Panc1 (cell line): ENCODE results near the gene EFTUD2. TPM values are rescaled to one million over a fixed set of nuclear protein-coding genes. Genes with fewer than 3 reads are reported as not detected.

Experiments
- ATAC-seq: fragments of 200-7000 bp; cut with Tn5 transposase; 2 replicates; pipeline ENCODE4 v1.9.1; 2020; ENCODE audit warnings: mild to moderate bottlenecking, moderate library complexity
- BruUV-seq: library from RNA; stranded (reverse); fragments of 400-500 nt; replicated peaks from 2 replicates; lab custom pipeline; 2021; lab: Mats Ljungman, UMichigan
- CTCF ChIA-PET: fragments of 300-600 bp; sonication (Branson Sonifier 250); formaldehyde crosslinking; loops from one replicate; lab custom pipeline; 2022; ENCODE audit warnings: antibody characterized with exemption; lab: Charles Lee
- POLR2A ChIA-PET: fragments of 300-600 bp; sonication (Branson Sonifier 250); formaldehyde crosslinking; loops from one replicate; lab custom pipeline; 2022; ENCODE audit warnings: antibody characterized with exemption; lab: Charles Lee
- DNase-seq: peaks from one replicate; pipeline ENCODE4 v3.0.0-alpha.2; 2010; ENCODE audit warnings: low read depth, low spot score
- H3K27ac ChIP-seq: 2 replicates; pipeline ENCODE4 v1.5.1; 2011; ENCODE audit warnings: mild to moderate bottlenecking, low read length, inconsistent platforms
- H3K27me3 ChIP-seq: fragments of 200-500 bp; sonication (Bioruptor generic); 2 replicates; pipeline ENCODE4 v1.6.0; 2014; ENCODE audit warnings: low read length, inconsistent platforms; ENCODE audit not compliant: control insufficient read depth, insufficient read depth
- H3K36me3 ChIP-seq: fragments of 200-500 bp; sonication (Bioruptor generic); 2 replicates; pipeline ENCODE4 v1.5.1; 2014; ENCODE audit warnings: inconsistent platforms, mild to moderate bottlenecking, low read length, moderate library complexity; ENCODE audit not compliant: control insufficient read depth, insufficient read depth
- H3K4me1 ChIP-seq: 2 replicates; pipeline ENCODE4 v1.5.1; 2011; ENCODE audit warnings: inconsistent platforms, mild to moderate bottlenecking, low read length, moderate library complexity; ENCODE audit not compliant: control insufficient read depth, insufficient read depth
- H3K4me3 ChIP-seq, 2 experiments: 2 replicates each; pipeline ENCODE4 v1.5.1; 2011 to 2012; ENCODE audit warnings: low read depth in 2 of 2, low read length in 2 of 2, mild to moderate bottlenecking in 2 of 2, inconsistent platforms in 1 of 2, moderate library complexity in 1 of 2
- H3K9me3 ChIP-seq: fragments of 200-500 bp; sonication (Bioruptor generic); 2 replicates; pipeline ENCODE4 v1.5.1; 2014; ENCODE audit warnings: low read depth, mild to moderate bottlenecking, inconsistent platforms, low read length, moderate library complexity; ENCODE audit not compliant: control insufficient read depth, insufficient read depth
- POLR2AphosphoS5 ChIP-seq: IDR thresholded peaks from 2 replicates; pipeline ENCODE4 v1.6.1; 2012; ENCODE audit warnings: mild to moderate bottlenecking, low read depth, low read length, moderate library complexity
- SIN3A ChIP-seq: IDR thresholded peaks from 2 replicates; pipeline ENCODE4 v1.6.1; 2012; ENCODE audit warnings: low read depth, mild to moderate bottlenecking, low read length, moderate library complexity, borderline replicate concordance; ENCODE audit not compliant: insufficient read depth
- TCF7L2 ChIP-seq: IDR thresholded peaks from 2 replicates; pipeline ENCODE4 v1.6.1; 2011; ENCODE audit warnings: mild to moderate bottlenecking, low read depth, low read length, inconsistent platforms
- in situ Hi-C: cut with HindIII; loops from 2 replicates; pipeline ENCODE4 v1.10.0; 2016; ENCODE audit warnings: low sequenced_read_pairs, low pct_unique_long_range_greater_than_20kb
- intact Hi-C: fragments of 100-400 bp; cut with micrococcal nuclease; formaldehyde crosslinking; loops from one replicate; pipeline ENCODE4 v1.10.0; 2022; ENCODE audit not compliant: unreplicated experiment
- total RNA-seq: library from RNA; stranded (reverse); gene quantifications from one replicate; pipeline ENCODE4 v1.2.1, GENCODE V29; 2021; ENCODE audit not compliant: unreplicated experiment
- TF ChIP-seq, protein P1 (sequence below), 2 experiments: IDR thresholded peaks; 2 replicates each; pipeline ENCODE4 v1.6.1; 2011 to 2012; ENCODE audit warnings: low read depth in 2 of 2, control low read depth in 1 of 2, low read length in 1 of 2, mild to moderate bottlenecking in 1 of 2, moderate library complexity in 1 of 2; ENCODE audit not compliant: insufficient read depth in 1 of 2
- TF ChIP-seq, protein P2 (sequence below): fragments of 450-650 bp; IDR thresholded peaks from 2 replicates; pipeline ENCODE4 v1.5.1; 2017; ENCODE audit warnings: mild to moderate bottlenecking

The EFTUD2 gene
- total RNA-seq, 1 experiment from 2014 or later, result 98.0 TPM

DNA sequence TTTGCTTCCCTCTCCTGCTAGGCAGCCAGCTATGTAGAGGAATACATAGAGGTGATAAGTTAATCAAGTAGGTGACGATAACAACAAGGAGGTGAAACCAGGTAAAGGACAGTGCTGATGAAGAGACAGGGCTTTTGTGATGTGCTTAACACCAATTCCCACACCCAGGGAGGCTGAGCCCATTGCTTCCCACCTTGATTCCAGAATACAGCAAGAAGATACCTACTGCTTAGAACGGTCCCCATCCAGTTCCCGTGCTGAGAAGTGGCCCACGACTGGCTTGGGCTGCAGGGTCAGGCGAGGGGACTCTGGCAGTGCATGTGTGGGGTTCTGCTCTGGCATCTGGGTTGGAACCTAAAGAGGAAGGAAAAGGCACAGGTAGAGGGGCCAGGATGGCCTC, 32.1 kb upstream of the EFTUD2 start:
- H3K4me3 ChIP-seq, result no peak overlapping the region
- peaks cover 2% of the 10 kb centered on the region; the same call in 1 of the 2 replicates for H3K36me3 ChIP-seq
- ChIA-PET CTCF (no interaction called here), POLR2A (no interaction called here)
- no peak for TF ChIP-seq TCF7L2
- no peak for TF ChIP-seq POLR2AphosphoS5
- TF ChIP-seq SIN3A, result no peak
- TF ChIP-seq, protein P1, sequence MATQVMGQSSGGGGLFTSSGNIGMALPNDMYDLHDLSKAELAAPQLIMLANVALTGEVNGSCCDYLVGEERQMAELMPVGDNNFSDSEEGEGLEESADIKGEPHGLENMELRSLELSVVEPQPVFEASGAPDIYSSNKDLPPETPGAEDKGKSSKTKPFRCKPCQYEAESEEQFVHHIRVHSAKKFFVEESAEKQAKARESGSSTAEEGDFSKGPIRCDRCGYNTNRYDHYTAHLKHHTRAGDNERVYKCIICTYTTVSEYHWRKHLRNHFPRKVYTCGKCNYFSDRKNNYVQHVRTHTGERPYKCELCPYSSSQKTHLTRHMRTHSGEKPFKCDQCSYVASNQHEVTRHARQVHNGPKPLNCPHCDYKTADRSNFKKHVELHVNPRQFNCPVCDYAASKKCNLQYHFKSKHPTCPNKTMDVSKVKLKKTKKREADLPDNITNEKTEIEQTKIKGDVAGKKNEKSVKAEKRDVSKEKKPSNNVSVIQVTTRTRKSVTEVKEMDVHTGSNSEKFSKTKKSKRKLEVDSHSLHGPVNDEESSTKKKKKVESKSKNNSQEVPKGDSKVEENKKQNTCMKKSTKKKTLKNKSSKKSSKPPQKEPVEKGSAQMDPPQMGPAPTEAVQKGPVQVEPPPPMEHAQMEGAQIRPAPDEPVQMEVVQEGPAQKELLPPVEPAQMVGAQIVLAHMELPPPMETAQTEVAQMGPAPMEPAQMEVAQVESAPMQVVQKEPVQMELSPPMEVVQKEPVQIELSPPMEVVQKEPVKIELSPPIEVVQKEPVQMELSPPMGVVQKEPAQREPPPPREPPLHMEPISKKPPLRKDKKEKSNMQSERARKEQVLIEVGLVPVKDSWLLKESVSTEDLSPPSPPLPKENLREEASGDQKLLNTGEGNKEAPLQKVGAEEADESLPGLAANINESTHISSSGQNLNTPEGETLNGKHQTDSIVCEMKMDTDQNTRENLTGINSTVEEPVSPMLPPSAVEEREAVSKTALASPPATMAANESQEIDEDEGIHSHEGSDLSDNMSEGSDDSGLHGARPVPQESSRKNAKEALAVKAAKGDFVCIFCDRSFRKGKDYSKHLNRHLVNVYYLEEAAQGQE (IDR thresholded peaks at IDR 0.05; ENCODE audit: insufficient read depth in 1 of 2, low read depth in 2 of 2, low read length in 1 of 2), result no peak
- TF ChIP-seq, protein P2, sequence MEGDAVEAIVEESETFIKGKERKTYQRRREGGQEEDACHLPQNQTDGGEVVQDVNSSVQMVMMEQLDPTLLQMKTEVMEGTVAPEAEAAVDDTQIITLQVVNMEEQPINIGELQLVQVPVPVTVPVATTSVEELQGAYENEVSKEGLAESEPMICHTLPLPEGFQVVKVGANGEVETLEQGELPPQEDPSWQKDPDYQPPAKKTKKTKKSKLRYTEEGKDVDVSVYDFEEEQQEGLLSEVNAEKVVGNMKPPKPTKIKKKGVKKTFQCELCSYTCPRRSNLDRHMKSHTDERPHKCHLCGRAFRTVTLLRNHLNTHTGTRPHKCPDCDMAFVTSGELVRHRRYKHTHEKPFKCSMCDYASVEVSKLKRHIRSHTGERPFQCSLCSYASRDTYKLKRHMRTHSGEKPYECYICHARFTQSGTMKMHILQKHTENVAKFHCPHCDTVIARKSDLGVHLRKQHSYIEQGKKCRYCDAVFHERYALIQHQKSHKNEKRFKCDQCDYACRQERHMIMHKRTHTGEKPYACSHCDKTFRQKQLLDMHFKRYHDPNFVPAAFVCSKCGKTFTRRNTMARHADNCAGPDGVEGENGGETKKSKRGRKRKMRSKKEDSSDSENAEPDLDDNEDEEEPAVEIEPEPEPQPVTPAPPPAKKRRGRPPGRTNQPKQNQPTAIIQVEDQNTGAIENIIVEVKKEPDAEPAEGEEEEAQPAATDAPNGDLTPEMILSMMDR, result no peak
- H3K9me3 ChIP-seq, result no peaks in the 10 kb centered on the region
- intact Hi-C loops, result no loop called here
- H3K4me1 ChIP-seq, result no peaks in the 10 kb centered on the region
- no peak overlapping the region for H3K27ac ChIP-seq
- in situ Hi-C loops, result no loop called here
- H3K27me3 ChIP-seq, result no peaks in the 10 kb centered on the region
- BruUV-seq, result no TSS peak
- DNase-seq, result no peak
- no peak for ATAC-seq

DNA sequence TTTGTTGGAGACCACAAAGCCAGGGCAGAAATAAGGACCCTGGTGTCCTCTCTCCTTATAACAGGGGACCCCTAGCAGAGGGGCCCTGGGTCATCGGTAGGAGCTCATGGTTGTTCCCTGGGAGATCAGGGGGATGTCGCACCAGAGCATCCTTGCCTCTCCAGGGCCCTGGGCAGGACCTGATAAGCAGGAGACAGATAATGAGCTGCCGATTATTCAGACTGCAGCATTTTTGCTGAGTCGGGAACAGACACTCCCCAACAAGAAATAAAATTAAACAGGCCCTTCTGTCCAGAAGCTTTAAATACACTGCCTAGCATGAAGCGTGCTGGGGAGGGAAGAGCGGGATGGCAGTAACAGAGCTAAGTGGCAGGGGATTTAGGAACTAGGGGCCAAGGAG, 31.4 kb upstream of the EFTUD2 start:
- no peaks in the 10 kb centered on the region for H3K4me1 ChIP-seq
- intact Hi-C loops, result no loop called here
- in situ Hi-C loops, result no loop called here

More for the DNA sequence above, 31.4 kb upstream of the EFTUD2 start:
- DNase-seq, result no peak
- Histone ChIP-seq H3K9me3 (no peaks in the 10 kb centered on the region), H3K36me3 (peaks cover 2% of the 10 kb centered on the region; the same call in 1 of the 2 replicates), H3K27me3 (no peaks in the 10 kb centered on the region), H3K4me3 (no peak overlapping the region), H3K27ac (no peak overlapping the region)
- TF ChIP-seq, protein P2, result no peak
- TF ChIP-seq TCF7L2, result no peak
- no peak for ATAC-seq
- CTCF ChIA-PET, result no interaction called here
- no TSS peak for BruUV-seq
- POLR2A ChIA-PET, result no interaction called here
